ENCODE data around the gene SNAP23.

DNA sequence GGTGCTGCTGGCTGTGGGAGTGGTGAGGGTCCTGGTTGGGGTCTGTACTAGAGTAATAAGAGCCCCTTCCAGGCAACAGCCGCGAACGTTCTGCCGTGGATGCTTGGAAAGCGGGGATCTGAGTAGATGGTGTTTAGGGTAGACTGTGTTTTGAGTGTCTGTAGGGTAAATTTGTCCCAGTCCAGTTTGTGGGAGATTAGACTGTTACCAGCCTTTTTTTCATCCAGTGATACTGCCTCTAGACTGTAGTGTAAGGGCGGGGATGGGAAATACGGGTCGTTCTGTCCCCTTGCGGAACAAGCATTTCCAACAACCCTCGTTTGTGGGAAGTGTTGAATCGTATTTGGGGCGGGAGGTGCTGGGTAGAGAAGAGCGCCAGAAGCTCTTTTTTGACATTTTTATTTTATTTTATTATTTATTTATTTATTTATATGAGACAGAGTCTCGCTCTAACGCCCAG is 53.6 kb downstream of the SNAP23 start:
- no peak for TF ChIP-seq POLR2A (IDR thresholded peaks at IDR 0.05; ENCODE audit: borderline replicate concordance, extremely low read depth, insufficient read depth, insufficient read length)
- no peak for TF ChIP-seq CTCF (IDR thresholded peaks at IDR 0.05 in 2 of 3, conservative IDR thresholded peaks at IDR 0.05 in 1 of 3; ENCODE audit: borderline replicate concordance in 1 of 3, insufficient read depth in 1 of 3, low read depth in 2 of 3, low read length in 2 of 3)
- TF ChIP-seq POLR2AphosphoS5 (IDR thresholded peaks at IDR 0.05; ENCODE audit: low read depth, low read length) = no peak
- TF ChIP-seq JUND (IDR thresholded peaks at IDR 0.05) = no peak
- TF ChIP-seq SIN3A (IDR thresholded peaks at IDR 0.05; ENCODE audit: low read depth) = no peak
- TF ChIP-seq EZH2phosphoT487 (IDR thresholded peaks at IDR 0.05; ENCODE audit: borderline replicate concordance) = no peak
- no peak for TF ChIP-seq CEBPB (IDR thresholded peaks at IDR 0.05; ENCODE audit: low read depth)
- no peak for TF ChIP-seq EZH2 (IDR thresholded peaks at IDR 0.05)
- TF ChIP-seq SRF (IDR thresholded peaks at IDR 0.05; ENCODE audit: low read depth) = no peak
- TF ChIP-seq TCF7L2 (IDR thresholded peaks at IDR 0.05; ENCODE audit: borderline replicate concordance, extremely low read depth, insufficient read depth, insufficient read length) = no peak
- no peak for TF ChIP-seq EGR1 (IDR thresholded peaks at IDR 0.05; ENCODE audit: low read depth)
- TF ChIP-seq RAD21 (IDR thresholded peaks at IDR 0.05; ENCODE audit: low read depth) = no peak
- TF ChIP-seq YY1 (IDR thresholded peaks at IDR 0.05; ENCODE audit: extremely low read depth, insufficient replicate concordance, low read depth, low read length) = no peak
- no peak for TF ChIP-seq FOSL1 (IDR thresholded peaks at IDR 0.05; ENCODE audit: low read depth)
